Renal cortex interstitium (tissue), 11 donors: ENCODE data around the gene SLCO3A1. TPM values are rescaled to one million over a fixed set of nuclear protein-coding genes. Genes with fewer than 3 reads are reported as not detected.

ENCODE experiments used
- DNase-seq, 11 donors: peaks; one replicate each; pipeline ENCODE4 v3.0.0-alpha.2; 2013; ENCODE audit warnings: low read depth in 9 of 11, low spot score in 4 of 11; ENCODE audit errors: extremely low read depth in 1 of 11
- polyA plus RNA-seq, 3 donors: library from polyadenylated mRNA; unstranded; fragments of 120-200 nt; gene quantifications; one replicate each; pipeline ENCODE4 v1.2.1, GENCODE V29; 2013; ENCODE audit not compliant: insufficient read length in 3 of 3

SLCO3A1 gene
- polyA plus RNA-seq, 3 donors = 10.5 to 12.0 (median 11.1) TPM

DNA sequence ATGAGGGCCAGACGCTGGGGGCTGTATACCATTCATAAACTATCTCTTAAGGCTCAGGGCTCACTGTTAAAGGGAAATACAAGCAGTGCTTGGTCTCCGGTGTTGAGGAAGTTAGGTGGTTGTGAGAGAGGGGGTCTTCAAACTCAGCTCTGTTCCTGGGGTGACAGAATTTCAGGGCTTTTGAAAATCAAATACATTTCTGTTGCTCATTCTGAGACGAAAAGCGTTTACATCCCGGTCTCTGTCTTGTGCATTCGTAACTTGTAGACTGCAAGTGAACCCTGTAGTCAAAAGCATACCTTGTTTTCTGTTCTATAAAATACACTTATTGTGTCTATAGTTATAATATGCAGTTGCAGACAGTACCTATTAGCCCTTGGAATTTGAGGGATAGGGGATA is 1.7 kb downstream of the SLCO3A1 start:
- no peak for DNase-seq

- peak in 1 of 11 donors; percentile 41 for DNase-seq
These were observed 2.4 kb downstream of the SLCO3A1 start for GRCh38 chr15:91855684-91856489.

DNA sequence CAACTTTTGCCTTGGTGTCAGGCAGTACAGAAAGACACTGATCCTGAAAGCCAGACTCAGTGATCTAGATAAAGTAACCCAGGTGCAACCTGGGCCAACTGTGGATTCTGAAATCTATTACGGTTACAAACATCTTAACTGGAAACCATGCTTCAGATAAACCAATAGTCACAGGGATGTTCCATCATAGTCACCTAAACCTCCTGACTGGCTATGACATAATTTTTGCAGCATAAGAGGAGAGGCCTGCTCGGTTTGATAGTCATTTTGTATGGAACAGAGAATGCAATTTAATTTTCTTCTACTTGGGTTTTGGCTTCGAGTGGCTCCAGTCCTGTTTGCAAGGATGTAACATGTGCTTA is 3.7 kb downstream of the SLCO3A1 start:
- no peak for DNase-seq

DNA sequence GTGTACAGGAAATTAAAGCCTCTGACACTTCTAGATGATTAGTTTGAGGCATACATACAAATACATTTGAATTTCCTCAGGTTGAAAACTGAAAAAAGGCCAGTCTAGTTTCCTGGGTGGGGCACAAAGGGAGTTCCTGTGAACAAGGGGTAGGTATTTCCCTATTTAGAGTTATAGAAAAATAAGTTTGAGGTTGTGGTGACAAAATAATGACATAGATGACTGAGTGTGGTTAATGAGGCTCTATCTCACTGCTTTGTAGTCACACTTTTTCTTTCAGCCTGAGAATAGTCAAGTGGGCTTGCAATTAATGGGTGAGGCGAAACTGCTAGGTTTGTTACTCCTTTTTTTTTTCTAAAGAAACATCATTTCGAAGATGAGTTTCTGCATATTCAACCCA is 4.3 kb downstream of the SLCO3A1 start:
- DNase-seq = no peak

- DNase-seq = no peak
These were observed 7.0 kb downstream of the SLCO3A1 start for GRCh38 chr15:91860498-91860897.

GRCh38 chr15:91861223-91861622 is 7.7 kb downstream of the SLCO3A1 start:
- DNase-seq = no peak

DNA sequence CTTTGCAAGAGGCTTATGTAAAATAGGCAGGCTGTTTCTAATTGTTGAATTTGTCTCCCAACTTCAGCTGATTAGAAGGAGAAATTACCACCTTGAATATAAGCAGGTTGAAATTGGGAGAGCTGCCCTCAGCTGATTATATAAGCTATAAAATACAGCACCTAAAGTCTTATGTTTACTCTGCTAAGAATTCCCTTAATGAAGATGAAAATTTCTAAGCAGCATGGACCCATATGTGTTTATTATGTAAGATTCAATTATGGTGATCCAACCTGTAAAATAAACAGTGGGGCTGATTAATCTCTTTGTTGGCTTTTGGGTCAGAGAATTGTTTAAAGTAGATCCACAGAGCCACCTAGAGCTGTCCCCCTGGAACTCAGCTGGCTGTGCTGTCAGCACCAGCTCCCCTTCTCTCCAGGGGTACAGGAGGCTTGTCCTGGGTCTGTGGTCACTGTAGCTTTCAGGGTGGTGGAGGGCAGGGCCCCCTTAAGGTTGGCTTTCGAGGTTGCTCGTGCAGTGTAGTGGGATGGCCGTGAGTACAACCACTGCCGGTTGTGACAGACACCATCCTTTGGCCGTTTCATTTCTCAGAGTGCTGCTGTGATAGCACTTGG is 9.5 kb downstream of the SLCO3A1 start:
- no peak for DNase-seq

DNA sequence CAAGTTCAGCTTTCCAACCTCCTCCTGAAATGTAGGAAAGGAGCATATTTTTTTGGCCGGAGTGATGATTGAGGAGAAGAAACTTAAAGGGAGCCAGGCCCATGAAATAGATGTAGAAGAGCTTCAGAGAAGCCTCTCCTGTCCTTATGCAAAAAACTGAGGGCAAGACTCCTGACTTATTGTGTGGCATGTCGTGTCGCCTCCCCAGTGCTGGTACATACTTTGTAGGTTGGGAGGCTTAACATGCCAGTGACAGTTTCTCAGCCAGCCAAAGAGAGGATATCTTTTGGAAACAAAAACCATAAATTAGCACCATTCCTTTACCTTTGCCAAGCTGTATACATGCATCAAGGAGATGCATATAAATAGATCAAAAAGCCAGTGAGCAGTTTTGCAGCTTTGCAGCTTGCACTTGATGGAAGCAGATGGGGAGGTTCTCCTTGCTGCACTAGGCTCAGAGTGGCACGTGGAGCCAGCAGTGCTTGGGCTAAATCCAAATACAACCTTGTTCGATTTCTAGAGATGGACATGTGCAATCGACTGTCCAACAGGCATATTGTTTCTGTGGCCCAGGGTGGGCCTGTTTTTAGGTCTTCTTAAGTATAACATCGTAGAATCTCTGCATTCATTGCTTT is 10.2 kb downstream of the SLCO3A1 start:
- DNase-seq = no peak

GRCh38 chr15:91864664-91865063 is 11.2 kb downstream of the SLCO3A1 start:
- DNase-seq = no peak

- no peak for DNase-seq
These were observed 12.0 kb downstream of the SLCO3A1 start for GRCh38 chr15:91865486-91865885.

GRCh38 chr15:91865950-91866349 is 12.4 kb downstream of the SLCO3A1 start:
- DNase-seq = no peak

- DNase-seq = no peak
These were observed 12.9 kb downstream of the SLCO3A1 start for GRCh38 chr15:91866371-91866905.

GRCh38 chr15:91866971-91867372 is 13.5 kb downstream of the SLCO3A1 start:
- no peak for DNase-seq

- no peak for DNase-seq
These were observed 14.1 kb downstream of the SLCO3A1 start for GRCh38 chr15:91867581-91868026.

- no peak for DNase-seq
These were observed 17.5 kb downstream of the SLCO3A1 start for GRCh38 chr15:91870876-91871537.

DNA sequence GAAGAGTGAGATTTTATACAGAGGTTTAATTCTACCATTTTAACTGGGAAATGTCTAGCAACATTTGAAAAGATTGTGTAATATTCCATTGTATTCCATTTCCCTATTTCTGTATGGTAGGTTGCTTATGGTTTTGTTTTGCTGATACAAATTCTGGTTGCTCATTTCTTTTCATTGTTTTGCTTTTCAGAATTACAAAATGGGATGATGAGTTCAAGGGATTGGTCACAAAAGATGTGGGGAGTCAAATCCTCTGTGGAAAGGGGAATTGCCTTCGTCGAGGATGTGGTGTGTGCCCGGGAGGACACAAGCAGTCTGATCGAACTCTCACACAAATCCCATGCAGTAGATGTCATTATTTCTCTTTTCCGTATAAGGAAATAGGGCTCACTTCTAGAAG is 18.3 kb downstream of the SLCO3A1 start:
- no peak for DNase-seq

DNA sequence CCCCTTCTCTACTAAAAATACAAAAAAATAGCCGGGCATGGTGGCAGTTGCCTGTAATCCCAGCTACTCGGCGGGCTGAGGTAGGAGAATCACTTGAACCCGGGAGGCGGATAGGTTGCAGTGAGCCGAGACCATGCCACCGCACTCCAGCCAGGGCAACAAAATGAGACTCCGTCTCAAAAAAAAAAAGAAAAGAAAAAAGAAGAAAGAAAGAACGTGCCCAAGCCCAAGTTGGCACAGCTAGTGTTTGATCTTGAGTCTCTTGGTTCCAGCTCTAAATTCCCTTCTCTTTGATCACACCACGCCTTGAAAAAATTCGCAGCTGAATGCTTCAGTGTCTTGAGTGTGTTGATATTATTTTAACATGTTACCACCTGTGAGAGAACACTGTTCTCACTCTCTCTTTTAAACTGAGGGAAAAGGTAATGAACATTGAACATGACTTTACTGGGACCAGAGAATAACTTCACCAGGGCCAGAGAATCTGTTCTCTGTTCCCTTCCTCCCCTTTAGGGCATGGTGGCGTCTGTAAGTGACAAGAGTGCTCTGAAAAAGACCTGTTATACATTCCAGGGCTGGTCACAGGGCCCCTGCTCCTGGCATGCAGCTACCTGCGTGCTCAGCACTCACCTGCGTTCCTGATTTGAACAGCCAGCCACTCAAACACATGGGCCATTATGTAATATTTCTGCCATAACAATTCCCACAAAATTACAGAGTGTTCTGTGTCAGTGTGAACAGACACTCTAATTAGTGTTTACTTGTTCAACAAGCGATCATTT is 19.0 kb downstream of the SLCO3A1 start:
- DNase-seq = no peak

- DNase-seq = no peak
These were observed 19.6 kb downstream of the SLCO3A1 start for GRCh38 chr15:91873138-91873536.

DNA sequence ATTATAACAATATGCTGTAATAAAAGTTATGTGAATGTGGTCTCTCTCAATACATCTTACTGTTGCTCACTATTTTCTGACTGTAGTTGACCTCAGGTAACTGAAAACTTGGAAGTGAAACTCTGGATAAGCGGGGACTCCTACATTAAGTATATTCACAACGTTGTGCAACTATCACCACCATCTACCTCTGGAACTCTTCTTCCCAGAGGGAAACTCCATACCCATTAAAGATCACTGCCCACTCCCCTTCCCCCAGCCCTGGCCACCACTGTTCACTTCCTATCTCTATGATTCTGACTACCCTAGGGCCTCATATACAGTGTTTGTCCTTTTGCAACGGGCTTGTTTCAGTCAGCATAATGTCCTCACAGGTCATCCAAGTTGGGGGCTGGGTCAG is 20.7 kb downstream of the SLCO3A1 start:
- DNase-seq = no peak
